Epithelial cell of prostate (primary cell): Measurements from ENCODE around the gene TSPAN16.
"Not testable (repeated sequence)": the region's sequence is repeated elsewhere in the genome, so short reads cannot be mapped to it uniquely, and the experiment has no call there.

Source experiments
- DNase-seq: peaks from one replicate; pipeline ENCODE4 v3.0.0-alpha.2; 2011; ENCODE audit warnings: low read depth, low spot score
- H3K27ac ChIP-seq: fragments of 450-650 bp; 2 replicates; pipeline ENCODE4 v1.5.1; 2017; ENCODE audit warnings: mild to moderate bottlenecking

The TSPAN16 gene

GRCh38 chr19:11299946-11300810 lies 4.2 kb downstream of the TSPAN16 start:
- no peak for DNase-seq
- H3K27ac ChIP-seq = no peak overlapping the region

- no peak for DNase-seq
- H3K27ac ChIP-seq = no peak overlapping the region
These were observed 4.8 kb downstream of the TSPAN16 start for GRCh38 chr19:11300811-11301120.

DNA sequence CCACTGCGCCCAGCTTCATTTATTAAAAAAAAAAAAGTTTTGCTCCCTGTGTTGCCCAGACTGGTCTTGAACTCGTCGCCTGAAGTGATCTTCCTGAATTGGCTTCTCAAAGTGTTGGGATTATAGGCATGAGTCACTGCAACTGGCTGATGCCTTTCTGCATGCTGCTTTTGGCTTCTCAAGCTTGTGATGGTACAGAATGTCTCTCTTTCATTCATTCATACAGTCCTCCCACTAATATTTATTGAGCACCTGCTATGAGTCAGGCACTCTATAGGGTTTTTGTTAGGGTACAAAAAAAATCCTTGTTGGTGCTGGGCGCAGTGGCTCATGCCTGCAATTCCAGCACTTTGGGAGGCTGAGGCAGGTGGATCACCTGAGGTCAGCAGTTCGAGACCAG lies 9.0 kb downstream of the TSPAN16 start:
- no peak for DNase-seq
- H3K27ac ChIP-seq = no peak overlapping the region

- no peak for DNase-seq
- H3K27ac ChIP-seq = no peak overlapping the region
These were observed 10.4 kb downstream of the TSPAN16 start for GRCh38 chr19:11306337-11306736.

GRCh38 chr19:11320278-11320995 lies 24.5 kb downstream of the TSPAN16 start:
- not testable (repeated sequence) for DNase-seq, H3K27ac ChIP-seq

GRCh38 chr19:11321191-11322126 lies 25.5 kb downstream of the TSPAN16 start:
- no peak for DNase-seq
- H3K27ac ChIP-seq = no peak overlapping the region

DNA sequence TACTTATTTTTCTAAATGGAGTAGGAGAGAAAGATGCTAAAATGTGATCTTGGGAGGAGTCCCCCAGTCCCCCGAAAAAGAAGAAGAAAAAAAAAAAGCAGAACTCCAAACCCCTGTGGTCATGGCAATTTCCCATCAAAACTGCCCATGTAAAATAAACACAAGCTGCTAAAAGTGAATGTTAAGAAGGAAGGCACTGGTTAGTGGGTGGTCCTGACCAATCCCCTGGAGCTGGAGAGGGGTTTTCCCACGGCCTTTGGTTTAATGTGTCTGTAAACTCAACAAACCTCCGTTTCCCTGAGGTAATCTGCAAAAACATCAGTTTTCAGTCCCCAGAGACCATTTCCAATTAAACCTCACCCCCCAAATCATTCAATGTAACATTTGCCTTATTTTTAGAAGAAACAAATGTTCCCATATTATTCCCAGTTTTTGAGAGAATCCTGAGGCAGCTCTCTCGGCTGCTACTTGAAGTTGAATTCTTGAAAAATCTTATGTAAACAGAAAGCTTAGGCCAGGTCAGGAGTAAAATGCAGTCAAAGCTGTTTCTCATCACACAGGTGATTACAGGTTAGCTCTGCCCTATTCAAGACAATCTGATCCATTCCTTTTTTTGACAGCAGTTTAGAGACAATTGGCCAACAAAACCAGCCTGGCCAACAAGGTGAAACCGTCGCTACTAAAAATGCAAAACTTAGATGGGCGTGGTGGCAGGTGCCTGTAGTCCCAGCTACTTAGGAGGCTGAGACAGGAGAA lies 26.5 kb downstream of the TSPAN16 start:
- no peak overlapping the region for H3K27ac ChIP-seq
- no peak for DNase-seq

DNA sequence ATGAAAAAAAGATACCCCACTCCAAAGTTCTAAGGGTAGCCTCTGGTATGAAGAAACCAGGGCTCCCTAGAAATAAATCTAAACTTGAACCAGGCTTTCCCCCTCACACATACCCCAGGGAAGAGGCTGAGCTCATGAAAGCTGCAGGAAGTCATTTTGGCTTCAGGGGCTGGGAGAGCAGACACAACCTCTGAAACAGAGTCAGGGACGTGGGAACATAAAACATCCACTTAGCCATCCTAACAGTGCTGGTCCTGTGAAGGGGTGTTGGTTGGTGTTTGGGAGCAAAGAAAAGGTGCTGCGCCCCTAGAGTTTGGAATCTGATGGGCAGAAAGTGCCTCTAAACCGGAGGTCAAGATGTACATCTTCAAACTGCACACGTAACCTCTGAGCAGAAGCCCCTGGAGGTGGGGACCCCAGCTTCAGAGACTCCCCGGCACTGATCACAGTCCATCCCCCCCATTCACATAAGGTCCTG lies 27.7 kb downstream of the TSPAN16 start:
- no peak for DNase-seq
- H3K27ac ChIP-seq = peak overlapping the region; percentile 85

- peak; percentile 60 for DNase-seq
- H3K27ac ChIP-seq = peak overlapping the region; percentile 85
These were observed 28.2 kb downstream of the TSPAN16 start for GRCh38 chr19:11324079-11324661.

GRCh38 chr19:11324748-11325389 lies 28.9 kb downstream of the TSPAN16 start:
- peak overlapping the region; percentile 85 for H3K27ac ChIP-seq
- DNase-seq = no peak

DNA sequence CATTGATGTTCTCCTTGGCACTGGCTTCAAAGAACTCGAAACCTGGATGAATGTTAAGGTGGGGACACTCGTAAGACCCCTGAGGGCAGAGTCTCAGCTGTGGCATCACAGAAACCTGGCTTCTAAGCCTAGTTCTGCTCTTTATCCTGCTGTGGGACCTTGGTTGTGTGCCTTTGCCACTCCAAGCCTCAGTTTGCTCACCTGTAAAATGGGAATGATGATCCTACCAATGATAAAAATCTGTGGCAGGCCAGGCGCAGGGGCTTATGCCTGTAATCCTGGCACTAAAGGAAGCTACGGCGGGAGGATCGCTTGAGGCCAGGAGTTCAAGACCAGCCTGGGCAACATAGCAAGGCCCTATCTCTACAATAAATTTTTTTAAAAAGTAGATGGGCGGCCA lies 29.6 kb downstream of the TSPAN16 start:
- no peak for DNase-seq

DNA sequence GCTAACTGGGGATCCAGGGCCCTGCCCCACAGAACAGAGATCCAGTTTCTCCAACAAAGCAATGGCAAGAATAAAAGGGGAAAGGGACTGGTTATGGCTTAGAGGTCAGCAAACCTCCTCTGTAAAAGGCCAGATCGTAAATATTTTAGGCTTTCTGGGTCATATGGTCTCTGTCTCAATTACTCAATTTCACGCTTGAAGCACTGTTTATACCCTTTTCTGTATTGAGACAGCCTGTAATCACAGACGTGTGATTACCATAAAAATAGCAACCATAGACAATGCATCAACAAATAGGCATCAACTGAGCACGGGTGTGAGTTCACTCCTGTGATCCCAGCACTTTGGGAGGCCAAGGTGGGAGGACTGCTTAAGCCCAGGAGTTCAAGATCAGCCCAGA lies 34.2 kb downstream of the TSPAN16 start:
- no peak overlapping the region for H3K27ac ChIP-seq
- no peak for DNase-seq

More for the DNA sequence above, 29.6 kb downstream of the TSPAN16 start:
- no peak overlapping the region for H3K27ac ChIP-seq

DNA sequence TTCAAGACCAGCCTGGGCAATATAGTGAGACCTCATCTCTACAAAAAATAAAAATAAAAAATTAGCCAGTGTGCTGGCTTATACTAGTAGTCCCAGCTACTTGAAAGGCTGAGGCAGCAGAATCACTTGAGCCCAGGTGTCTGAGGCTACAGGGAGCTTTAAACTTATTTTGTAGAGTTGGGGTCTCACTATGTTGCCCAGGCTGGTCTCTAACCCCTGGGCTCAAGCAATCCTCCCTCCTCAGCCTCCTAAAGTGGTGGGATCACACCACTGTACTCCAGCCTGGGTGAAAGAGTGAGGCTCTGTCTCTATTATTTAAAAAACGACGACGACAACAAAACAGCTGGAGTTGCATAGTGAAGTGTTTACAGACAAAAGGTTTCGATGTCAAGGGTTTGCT lies 35.5 kb downstream of the TSPAN16 start:
- no peak for DNase-seq
- no peak overlapping the region for H3K27ac ChIP-seq

GRCh38 chr19:11332822-11333221 lies 36.9 kb downstream of the TSPAN16 start:
- no peak for DNase-seq
- H3K27ac ChIP-seq = no peak overlapping the region

GRCh38 chr19:11333838-11334237 lies 37.9 kb downstream of the TSPAN16 start:
- not testable (repeated sequence) for DNase-seq, H3K27ac ChIP-seq

- no peak overlapping the region for H3K27ac ChIP-seq
These were observed 39.6 kb downstream of the TSPAN16 start for GRCh38 chr19:11335449-11336146.

DNA sequence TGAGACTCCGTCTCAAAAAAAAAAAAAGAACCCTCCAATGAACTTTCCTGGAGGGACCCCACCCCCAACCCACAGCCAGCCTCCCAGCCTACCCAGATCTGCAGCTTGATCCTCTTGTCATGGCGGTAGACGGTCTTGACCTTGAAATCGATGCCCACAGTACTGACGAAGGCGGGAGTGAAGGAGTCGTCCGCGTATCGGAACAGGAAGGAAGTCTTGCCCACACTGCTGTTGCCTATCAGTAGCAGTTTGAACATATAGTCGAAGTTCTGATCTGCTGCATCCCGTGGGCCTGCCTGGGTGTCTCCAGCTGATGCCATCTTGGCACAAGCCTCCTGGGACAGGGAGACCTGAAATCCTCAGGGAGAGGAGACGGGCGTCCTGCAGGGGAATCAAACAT lies 41.1 kb downstream of the TSPAN16 start:
- H3K27ac ChIP-seq = no peak overlapping the region
- DNase-seq = no peak

More at GRCh38 chr19:11335449-11336146, 39.6 kb downstream of the TSPAN16 start:
- no peak for DNase-seq

GRCh38 chr19:11338121-11338520 lies 42.2 kb downstream of the TSPAN16 start:
- DNase-seq = no peak

More at GRCh38 chr19:11338121-11338520, 42.2 kb downstream of the TSPAN16 start:
- H3K27ac ChIP-seq = no peak overlapping the region
